Activated T-cell treated with anti-CD3 and anti-CD28 coated beads for 4 hours (primary cell): ENCODE data around the gene DMKN.

Source experiments
- DNase-seq: peaks from one replicate; pipeline ENCODE4 v3.0.0-alpha.2; 2020

The DMKN gene

GRCh38 chr19:35513628-35514281, at the start of gene DMKN:
Gene DMKN, minus strand, starts transcription at chr19:35513649. Its CDS starts 174 bp downstream, at chr19:35513475.
- DNase-seq, result no peak

GRCh38 chr19:35562776-35563175, 49.3 kb upstream of the DMKN start:
- no peak for DNase-seq

- DNase-seq, result no peak
Observed at GRCh38 chr19:35562336-35562735, 48.9 kb upstream of the DMKN start.

GRCh38 chr19:35561436-35561835, 48.0 kb upstream of the DMKN start:
- no peak for DNase-seq

- DNase-seq, result no peak
Observed at GRCh38 chr19:35560677-35561076, 47.2 kb upstream of the DMKN start.

GRCh38 chr19:35560271-35560670, 46.8 kb upstream of the DMKN start:
- DNase-seq, result no peak

GRCh38 chr19:35559781-35560180, 46.3 kb upstream of the DMKN start:
- no peak for DNase-seq

- no peak for DNase-seq
Observed at GRCh38 chr19:35559281-35559659, 45.8 kb upstream of the DMKN start.

- no peak for DNase-seq
Observed at GRCh38 chr19:35558400-35559280, 45.2 kb upstream of the DMKN start.

- DNase-seq, result peak; percentile 42
Observed at GRCh38 chr19:35557539-35558399, 44.3 kb upstream of the DMKN start.

GRCh38 chr19:35556846-35557538, 43.5 kb upstream of the DMKN start:
- no peak for DNase-seq

GRCh38 chr19:35556025-35556590, 42.7 kb upstream of the DMKN start:
- no peak for DNase-seq

- DNase-seq, result no peak
Observed at GRCh38 chr19:35555301-35556005, 42.0 kb upstream of the DMKN start.

GRCh38 chr19:35554076-35554475, 40.6 kb upstream of the DMKN start:
- no peak for DNase-seq

GRCh38 chr19:35553385-35554000, 40.0 kb upstream of the DMKN start:
- DNase-seq, result no peak

- DNase-seq, result no peak
Observed at GRCh38 chr19:35552534-35553384, 39.3 kb upstream of the DMKN start.

- no peak for DNase-seq
Observed at GRCh38 chr19:35551091-35551810, 37.8 kb upstream of the DMKN start.

GRCh38 chr19:35549879-35550523, 36.6 kb upstream of the DMKN start:
- no peak for DNase-seq
